Esophagus muscularis mucosa (tissue), 4 donors: ENCODE results near the gene DNAJC27.

Experiments
- EP300 ChIP-seq: sonication (generic); formaldehyde crosslinking; IDR thresholded peaks from one replicate; pipeline ENCODE4 v1.6.1; 2017; ENCODE audit warnings: antibody characterized with exemption
- POLR2A ChIP-seq: fragments of 450-650 bp; IDR thresholded peaks from one replicate; pipeline ENCODE4 v1.6.1; 2017; ENCODE audit warnings: antibody characterized with exemption, moderate library complexity, mild to moderate bottlenecking, low read depth
- POLR2AphosphoS5 ChIP-seq, 2 donors: sonication (generic); formaldehyde crosslinking; IDR thresholded peaks; one replicate each; pipeline ENCODE4 v1.6.1; 2017; ENCODE audit warnings: antibody characterized with exemption in 2 of 2
- TF ChIP-seq, protein P1 (sequence below), 3 experiments: fragments of 200-600 bp in 2 of 3; fragments of 450-650 bp in 1 of 3; sonication (generic) in 2 of 3; IDR thresholded peaks; one replicate each; pipeline ENCODE4 v1.5.1; 2017 to 2019; ENCODE audit warnings: antibody characterized with exemption in 3 of 3, mild to moderate bottlenecking in 2 of 3, moderate library complexity in 1 of 3

- TF ChIP-seq POLR2A, result no peak
- TF ChIP-seq, protein P1, sequence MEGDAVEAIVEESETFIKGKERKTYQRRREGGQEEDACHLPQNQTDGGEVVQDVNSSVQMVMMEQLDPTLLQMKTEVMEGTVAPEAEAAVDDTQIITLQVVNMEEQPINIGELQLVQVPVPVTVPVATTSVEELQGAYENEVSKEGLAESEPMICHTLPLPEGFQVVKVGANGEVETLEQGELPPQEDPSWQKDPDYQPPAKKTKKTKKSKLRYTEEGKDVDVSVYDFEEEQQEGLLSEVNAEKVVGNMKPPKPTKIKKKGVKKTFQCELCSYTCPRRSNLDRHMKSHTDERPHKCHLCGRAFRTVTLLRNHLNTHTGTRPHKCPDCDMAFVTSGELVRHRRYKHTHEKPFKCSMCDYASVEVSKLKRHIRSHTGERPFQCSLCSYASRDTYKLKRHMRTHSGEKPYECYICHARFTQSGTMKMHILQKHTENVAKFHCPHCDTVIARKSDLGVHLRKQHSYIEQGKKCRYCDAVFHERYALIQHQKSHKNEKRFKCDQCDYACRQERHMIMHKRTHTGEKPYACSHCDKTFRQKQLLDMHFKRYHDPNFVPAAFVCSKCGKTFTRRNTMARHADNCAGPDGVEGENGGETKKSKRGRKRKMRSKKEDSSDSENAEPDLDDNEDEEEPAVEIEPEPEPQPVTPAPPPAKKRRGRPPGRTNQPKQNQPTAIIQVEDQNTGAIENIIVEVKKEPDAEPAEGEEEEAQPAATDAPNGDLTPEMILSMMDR (IDR thresholded peaks at IDR 0.05), result no peak
- TF ChIP-seq EP300, result no peak
- TF ChIP-seq POLR2AphosphoS5 (IDR thresholded peaks at IDR 0.05), result no peak
Measured at GRCh38 chr2:24924732-24925131, 47.0 kb downstream of the DNAJC27 start.
